ENCODE data around the gene LIPN. TPM values are rescaled to one million over a fixed set of nuclear protein-coding genes. Genes with fewer than 3 reads are reported as not detected.

Gene LIPN
- total RNA-seq, 2 experiments from 2014 or later = not detected

DNA sequence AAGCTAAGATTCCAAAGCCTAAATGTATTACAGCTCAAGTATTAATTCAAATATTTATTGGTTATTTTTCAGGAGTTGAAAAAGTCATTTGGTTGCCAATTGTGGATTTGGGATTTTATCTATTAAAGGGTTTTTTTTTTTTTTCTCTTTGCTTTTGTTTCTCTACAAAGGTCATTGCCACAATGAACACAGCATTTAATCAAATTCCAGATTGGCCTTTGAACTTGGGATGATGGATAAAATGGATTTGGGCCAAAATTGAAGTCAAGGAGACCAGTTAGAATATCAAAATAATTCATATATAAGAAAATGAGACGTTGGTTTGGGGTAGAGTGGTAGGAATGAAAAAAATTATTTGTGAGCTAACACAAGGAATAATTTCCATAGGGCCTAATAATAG is 9.6 kb downstream of the LIPN start:
- POLR2A ChIA-PET = no interaction called here
- no peak overlapping the region for H3K4me3 Mint-ChIP-seq
- intact Hi-C loops (cut with micrococcal nuclease) = no loop called here

DNA sequence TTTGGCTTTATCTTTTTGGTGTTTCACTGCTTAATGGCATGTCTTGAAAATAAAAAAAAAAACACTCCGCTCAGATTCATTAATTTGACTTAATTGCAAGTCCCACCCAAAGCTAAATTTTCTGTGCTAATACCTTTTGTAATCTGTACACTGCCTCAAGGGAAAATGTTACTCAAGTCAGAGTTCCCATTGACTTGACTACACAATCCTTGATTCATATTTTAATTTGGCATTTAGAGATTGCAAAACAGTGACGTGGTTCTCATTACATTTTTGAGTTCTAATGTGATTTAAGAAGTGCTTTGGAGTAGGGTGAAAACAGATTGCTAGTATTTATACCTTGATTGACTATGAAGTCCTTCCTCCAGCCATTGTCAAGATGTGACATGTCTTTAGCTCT is 21.4 kb downstream of the LIPN start:
- Mint-ChIP-seq H3K4me3 (no peak overlapping the region), H3K9me3 (no peaks in the 10 kb centered on the region), H3K27ac (no peak overlapping the region), H3K27me3 (peaks cover 1% of the 10 kb centered on the region), H3K4me1 (ENCODE audit: low read depth) (peaks cover 3% of the 10 kb centered on the region), H3K36me3 (ENCODE audit: low read depth) (no peaks in the 10 kb centered on the region)
- DNase-seq = no peak
- TF ChIP-seq, protein P1, sequence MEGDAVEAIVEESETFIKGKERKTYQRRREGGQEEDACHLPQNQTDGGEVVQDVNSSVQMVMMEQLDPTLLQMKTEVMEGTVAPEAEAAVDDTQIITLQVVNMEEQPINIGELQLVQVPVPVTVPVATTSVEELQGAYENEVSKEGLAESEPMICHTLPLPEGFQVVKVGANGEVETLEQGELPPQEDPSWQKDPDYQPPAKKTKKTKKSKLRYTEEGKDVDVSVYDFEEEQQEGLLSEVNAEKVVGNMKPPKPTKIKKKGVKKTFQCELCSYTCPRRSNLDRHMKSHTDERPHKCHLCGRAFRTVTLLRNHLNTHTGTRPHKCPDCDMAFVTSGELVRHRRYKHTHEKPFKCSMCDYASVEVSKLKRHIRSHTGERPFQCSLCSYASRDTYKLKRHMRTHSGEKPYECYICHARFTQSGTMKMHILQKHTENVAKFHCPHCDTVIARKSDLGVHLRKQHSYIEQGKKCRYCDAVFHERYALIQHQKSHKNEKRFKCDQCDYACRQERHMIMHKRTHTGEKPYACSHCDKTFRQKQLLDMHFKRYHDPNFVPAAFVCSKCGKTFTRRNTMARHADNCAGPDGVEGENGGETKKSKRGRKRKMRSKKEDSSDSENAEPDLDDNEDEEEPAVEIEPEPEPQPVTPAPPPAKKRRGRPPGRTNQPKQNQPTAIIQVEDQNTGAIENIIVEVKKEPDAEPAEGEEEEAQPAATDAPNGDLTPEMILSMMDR (IDR thresholded peaks at IDR 0.05) = no peak
- no peak for ATAC-seq
- POLR2A ChIA-PET = no interaction called here
- CTCF ChIA-PET = interaction anchor here (0.7 to 1.7 kb wide), 3 partner anchors 28 to 1025 kb away, joined by 3 to 4 read pairs (median 4); no protein-coding TSS in a partner anchor
- intact Hi-C loops (cut with micrococcal nuclease) = no loop called here

More for the DNA sequence above, 9.6 kb downstream of the LIPN start:
- Mint-ChIP-seq H3K27me3 (peaks cover 4% of the 10 kb centered on the region), H3K4me1 (ENCODE audit: low read depth) (no peaks in the 10 kb centered on the region), H3K36me3 (ENCODE audit: low read depth) (no peaks in the 10 kb centered on the region), H3K9me3 (peaks cover 5% of the 10 kb centered on the region), H3K27ac (no peak overlapping the region)
- CTCF ChIA-PET = interaction anchor here (0.8 to 1.9 kb wide), 3 partner anchors 31 to 186 kb away, joined by 3 to 4 read pairs (median 3); partner anchors contain the start of gene RNLS
- ATAC-seq (no peak), DNase-seq (no peak)
- TF ChIP-seq, protein P1 (IDR thresholded peaks at IDR 0.05) = no peak

DNA sequence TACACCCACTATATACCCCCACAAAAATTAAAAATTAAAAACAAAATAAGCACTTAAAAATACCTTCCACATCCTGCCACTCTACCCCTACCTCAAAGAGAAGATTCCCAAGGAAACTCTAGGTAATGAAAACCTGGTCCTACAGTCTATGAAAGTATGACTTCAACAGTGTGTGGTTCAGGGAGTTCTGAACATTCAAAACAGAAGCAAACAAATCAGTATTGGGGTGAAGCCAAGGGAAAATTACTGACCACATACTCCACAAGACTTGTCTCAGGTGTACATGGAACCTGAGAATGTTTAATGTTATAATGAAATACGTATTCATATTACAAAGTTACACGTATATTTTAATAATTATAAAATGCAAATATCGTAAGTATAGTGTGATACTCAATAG is 22.4 kb downstream of the LIPN start:
- Mint-ChIP-seq H3K27ac (no peak overlapping the region), H3K4me1 (ENCODE audit: low read depth) (peaks cover 3% of the 10 kb centered on the region), H3K4me3 (no peak overlapping the region), H3K9me3 (no peaks in the 10 kb centered on the region), H3K27me3 (peaks cover 1% of the 10 kb centered on the region), H3K36me3 (ENCODE audit: low read depth) (no peaks in the 10 kb centered on the region)
- POLR2A ChIA-PET = no interaction called here
- intact Hi-C loops (cut with micrococcal nuclease) = no loop called here
- TF ChIP-seq, protein P1 (IDR thresholded peaks at IDR 0.05) = no peak
- CTCF ChIA-PET = no interaction called here
- ATAC-seq (no peak), DNase-seq (no peak)

DNA sequence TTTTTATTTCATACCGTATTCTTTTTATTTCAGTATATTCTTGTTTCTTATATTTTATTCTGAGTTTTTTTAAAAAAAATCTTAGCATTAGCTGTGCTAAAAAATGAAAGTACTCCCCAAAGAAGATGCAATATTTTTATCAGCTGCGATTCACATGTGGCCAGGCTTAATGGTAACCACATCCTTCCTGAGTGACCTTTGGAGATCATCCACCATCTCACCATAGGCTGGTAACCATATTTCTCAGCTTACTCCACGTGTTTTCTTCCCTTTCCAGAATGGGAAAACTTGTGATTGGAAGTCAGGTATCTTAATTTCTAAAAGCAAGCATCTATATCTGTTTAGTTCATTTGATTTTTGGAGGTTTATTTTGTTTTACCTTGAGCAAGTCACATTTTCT is 23.9 kb downstream of the LIPN start:
- Mint-ChIP-seq H3K4me3 (no peak overlapping the region), H3K36me3 (ENCODE audit: low read depth) (no peaks in the 10 kb centered on the region), H3K27me3 (peaks cover 1% of the 10 kb centered on the region), H3K27ac (no peak overlapping the region), H3K9me3 (no peaks in the 10 kb centered on the region), H3K4me1 (ENCODE audit: low read depth) (peaks cover 3% of the 10 kb centered on the region)
- CTCF ChIA-PET = no interaction called here
- ATAC-seq (no peak), DNase-seq (no peak)
- TF ChIP-seq, protein P1 (IDR thresholded peaks at IDR 0.05) = no peak
- intact Hi-C loops (cut with micrococcal nuclease) = no loop called here
- POLR2A ChIA-PET = no interaction called here

DNA sequence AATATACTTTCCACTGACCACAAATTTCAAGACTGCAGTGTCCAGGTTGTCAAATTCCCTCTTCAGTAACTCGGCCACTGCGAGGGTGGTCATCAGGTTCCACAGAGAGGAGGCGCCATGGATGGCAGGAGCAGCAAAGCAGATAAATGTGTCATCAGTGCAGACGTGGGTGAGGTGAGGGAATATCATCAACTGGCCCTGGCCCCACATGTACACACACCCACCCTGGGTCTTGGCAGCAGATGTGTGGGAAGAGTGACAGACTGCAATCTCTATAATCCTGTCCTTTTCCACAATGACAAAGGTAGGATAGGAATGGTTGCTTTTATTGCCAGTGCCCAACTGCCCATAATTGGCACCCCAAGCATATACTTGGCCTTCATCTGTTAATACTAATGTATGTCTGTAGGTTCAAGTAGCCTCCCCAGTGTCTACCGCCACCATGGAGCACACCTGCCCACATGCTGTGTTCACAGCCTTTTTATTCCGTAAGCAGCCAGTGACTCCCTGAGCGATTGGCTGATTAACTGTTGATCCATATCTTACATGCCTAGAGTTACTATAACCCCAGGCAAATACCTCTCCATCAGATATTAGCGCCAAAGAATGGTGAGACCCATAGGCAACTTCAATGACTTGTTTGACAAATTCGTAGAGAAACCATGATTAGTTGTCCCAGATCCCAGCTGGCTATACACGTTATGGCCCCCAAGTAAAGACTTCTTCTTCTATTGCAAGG is 26.4 kb downstream of the LIPN start:
- ATAC-seq (no peak), DNase-seq (no peak)
- ChIA-PET POLR2A (no interaction called here), CTCF (no interaction called here)
- TF ChIP-seq, protein P1 (IDR thresholded peaks at IDR 0.05) = no peak
- peaks cover 1% of the 10 kb centered on the region for H3K27me3 Mint-ChIP-seq
- intact Hi-C loops (cut with micrococcal nuclease) = no loop called here
- no peaks in the 10 kb centered on the region for H3K36me3 Mint-ChIP-seq (ENCODE audit: low read depth)
- H3K27ac Mint-ChIP-seq = no peak overlapping the region
- no peaks in the 10 kb centered on the region for H3K9me3 Mint-ChIP-seq
- H3K4me3 Mint-ChIP-seq = no peak overlapping the region
- H3K4me1 Mint-ChIP-seq (ENCODE audit: low read depth) = peaks cover 3% of the 10 kb centered on the region

Measured in activated CD8-positive, alpha-beta T cell treated with anti-CD3 and anti-CD28 coated beads for 36 hours (primary cell).